Amniotic epithelial cell (primary cell): ENCODE measurements around the gene CTU2.

Experiments used
- DNase-seq: peaks from one replicate; pipeline ENCODE4 v3.0.0-alpha.2; 2010; ENCODE audit warnings: low read depth

CTU2 gene

GRCh38 chr16:88714420-88715302 lies 8.4 kb downstream of the CTU2 start:
- DNase-seq, result no peak

- DNase-seq, result no peak
These were observed 9.2 kb downstream of the CTU2 start for GRCh38 chr16:88715312-88716190.

DNA sequence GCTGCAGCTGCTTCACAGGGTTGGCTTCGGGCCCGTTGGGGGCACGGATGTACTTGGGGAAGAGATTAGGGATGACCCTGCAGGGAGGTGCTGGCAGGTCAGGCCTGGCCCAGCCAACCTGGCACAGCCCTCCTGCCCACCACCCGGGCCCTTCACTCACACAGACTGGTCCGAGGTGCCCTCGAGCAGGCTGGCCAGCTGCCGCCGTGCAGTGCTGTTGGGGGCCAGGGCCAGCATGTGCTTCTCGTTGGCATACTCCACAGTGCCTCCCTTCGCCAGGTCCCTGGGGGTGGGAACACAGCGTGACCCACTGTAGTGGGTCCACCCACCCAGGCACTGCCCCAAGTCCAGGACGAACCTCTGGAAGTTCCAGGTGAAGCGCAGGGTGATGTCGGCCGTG lies 9.9 kb downstream of the CTU2 start:
- DNase-seq, result no peak

GRCh38 chr16:88716601-88717001 lies 10.3 kb downstream of the CTU2 start:
- no peak for DNase-seq

DNA sequence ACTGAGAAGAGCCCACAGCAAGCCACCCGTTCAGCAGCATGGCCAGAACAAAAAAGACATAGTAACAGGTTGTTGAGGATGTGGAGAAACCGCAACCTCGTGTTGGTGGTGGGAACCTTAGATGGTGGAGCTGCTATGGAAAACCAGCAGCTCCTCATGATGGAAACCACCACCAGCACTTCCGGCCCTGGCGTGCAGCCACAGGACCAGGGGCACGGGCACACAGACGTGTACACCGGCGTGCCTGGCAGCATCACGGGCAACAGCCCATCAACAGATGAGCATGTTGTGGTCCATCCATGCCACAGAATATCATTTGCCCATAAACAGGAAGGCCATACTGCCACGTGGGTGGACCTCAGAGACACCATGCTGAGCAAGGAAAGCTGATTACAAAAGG lies 11.9 kb downstream of the CTU2 start:
- DNase-seq, result no peak

DNA sequence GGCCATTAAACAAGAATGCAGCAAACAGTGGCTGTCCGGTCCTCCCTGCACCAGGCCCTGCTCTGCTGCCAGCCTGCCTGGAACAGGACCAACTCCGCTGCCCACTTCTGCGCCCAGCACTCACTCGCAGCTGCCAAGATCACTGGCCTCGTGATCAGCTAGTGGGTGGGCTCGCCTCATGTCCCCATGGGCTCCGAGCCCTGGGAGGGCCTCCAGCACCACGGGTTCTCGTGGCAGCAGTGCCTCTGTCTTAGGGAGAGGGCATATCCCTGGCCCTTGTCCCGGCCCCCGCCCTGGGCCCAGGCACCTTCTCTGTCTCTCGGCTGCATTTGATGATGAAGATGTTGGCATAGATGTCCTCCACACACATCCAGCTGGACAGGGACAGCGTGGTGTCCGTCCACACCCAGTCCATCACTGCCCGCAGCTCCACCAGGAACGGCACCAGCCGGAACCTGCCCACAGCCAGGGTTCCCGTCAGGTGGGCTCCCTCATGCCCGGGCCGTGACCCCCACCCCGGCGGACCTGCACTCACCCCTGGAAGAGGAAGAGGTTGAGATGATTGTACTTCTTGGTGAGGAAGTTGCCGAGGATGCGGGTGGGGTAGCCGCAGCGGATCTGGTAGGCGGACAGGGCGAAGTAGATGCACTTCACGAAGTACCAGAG lies 13.1 kb downstream of the CTU2 start:
- DNase-seq, result no peak

DNA sequence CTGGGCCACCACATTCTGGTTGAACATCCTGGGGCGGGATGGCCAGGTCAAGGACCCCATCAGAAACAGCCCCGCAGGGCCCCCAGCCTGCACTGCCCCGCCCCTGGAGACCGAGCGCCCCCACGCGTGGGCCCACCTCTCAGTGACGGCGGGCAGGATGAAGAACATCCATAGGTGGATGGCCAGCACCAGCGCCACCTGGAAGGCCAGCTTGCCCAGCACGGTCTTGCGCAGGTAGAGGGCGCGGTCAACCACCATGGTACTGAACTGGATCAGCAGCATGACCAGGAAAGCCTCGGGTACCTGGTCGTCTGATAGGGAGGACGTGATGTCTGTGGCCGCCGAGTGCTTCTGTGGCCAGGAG lies 13.6 kb downstream of the CTU2 start:
- DNase-seq, result no peak

- DNase-seq, result no peak
These were observed 14.2 kb downstream of the CTU2 start for GRCh38 chr16:88720396-88720970.

DNA sequence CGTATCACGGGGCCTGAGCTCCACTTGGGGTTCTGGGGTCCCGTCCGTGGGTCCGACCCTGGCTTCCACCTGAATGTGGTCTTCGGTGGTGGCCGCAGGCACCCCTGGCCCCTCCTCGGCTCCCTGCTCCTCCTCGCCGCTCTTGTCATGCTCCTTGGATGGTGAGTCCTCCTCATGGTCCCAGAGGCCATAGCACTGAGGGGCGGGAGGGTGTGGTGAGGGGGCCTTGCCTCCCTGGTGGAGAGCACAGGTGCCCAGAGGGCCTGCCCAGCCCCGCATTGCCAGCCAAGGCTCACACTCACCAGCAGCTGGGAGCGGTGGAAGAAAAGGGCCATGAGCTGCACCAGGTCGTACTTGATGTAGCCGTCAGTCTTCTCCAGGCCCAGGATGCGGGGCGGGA lies 14.9 kb downstream of the CTU2 start:
- DNase-seq, result no peak

DNA sequence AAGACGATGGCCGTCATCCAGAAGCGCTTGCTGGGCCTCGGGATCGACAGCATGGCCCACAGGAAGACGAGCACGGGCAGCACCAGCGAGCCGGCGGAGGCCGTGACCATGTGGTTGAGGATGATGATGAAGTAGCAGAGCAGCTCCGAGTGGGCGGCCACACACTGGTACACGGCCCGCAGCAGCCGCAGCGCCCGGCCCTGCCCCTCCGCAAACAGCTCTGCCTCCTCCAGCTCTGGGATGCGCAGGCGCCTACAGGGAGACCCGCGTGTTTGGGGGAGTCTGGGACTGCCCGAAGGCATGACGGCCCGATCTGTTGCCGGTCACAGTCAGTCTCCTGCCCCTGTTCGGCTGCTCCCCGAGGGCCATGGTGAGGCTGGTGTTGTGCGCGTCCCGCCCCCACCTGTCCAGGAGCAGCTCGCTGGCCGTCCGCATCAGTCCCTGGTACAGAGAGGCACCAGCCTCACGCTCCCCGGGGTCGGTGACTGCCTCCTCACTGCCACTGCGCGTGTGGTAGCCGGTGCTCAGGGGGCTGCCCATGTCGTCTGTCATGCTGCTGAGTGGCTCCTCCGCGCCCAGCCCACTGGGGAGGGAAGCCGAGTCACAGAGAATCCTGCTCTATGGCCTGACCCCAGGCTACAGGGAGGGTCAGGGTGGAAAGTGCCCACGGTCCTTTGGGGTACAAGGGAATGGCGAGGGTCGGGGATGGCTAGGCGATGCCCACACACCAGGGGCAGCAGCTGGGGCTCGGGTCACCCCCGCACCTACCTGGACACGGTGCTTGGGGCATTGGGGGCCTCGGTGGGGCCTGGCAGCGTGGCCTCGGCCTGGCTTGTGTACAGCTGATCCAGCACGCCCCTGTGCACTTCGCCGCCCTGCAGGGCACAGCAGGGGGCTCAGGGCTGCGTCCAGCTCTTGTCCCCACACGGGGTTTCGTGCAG lies 15.8 kb downstream of the CTU2 start:
- DNase-seq, result no peak

DNA sequence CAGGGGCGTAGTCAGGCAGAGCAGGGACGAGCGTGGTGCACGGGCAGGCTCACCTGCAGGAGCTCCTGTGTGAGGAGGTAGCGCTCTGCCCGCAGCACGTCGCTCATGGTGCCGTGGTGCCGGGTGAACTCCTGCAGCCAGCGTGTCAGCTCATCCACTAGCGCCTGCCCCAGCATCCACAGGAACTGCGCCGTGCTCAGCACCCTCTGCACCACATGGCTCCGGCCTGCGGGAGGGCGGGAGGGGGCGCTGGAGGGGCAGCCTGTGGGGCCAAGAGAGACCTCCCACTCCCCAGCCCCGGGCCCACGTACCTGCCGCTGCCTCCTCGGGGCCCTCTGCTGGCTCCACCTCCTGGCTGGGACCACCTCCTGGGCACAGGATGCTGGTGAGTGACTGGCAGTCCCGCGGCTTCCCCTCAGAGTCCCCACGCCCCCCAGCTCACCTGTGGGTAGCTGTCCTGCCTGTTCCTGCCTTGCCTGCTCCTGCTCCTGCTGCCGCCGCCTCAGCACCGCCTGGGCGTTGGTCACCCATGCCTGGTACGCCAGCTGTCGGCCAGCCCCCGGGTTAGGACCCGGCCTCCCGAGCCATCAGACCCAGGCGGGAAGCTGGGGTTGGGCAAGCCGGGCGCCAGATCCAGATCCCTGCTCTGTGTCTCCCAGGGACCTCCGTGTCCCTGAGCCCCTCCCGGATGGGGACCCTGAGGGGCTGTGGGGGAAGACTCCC lies 16.6 kb downstream of the CTU2 start:
- DNase-seq, result no peak

GRCh38 chr16:88723507-88723887 lies 17.2 kb downstream of the CTU2 start:
- no peak for DNase-seq

DNA sequence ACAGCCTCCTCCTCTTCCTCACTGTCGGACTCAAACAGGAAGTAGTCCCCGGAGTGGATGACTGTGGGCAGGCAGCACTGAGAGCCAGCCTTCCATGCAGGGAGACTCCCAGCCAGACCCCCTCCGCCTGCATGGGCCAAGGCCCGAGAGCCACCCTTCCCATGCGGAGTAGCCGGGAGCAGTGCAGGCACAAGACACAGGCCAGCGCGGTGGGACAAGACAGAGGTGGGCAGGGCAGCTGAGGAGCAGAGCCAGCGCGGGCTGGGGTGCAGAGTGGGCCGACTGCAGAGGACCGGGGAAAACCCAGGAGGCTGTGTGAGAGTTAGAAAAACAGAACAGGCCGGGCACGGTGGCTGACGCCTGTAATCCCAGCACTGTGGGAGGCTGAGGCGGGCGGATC lies 17.6 kb downstream of the CTU2 start:
- DNase-seq, result no peak

GRCh38 chr16:88724855-88725555 lies 18.7 kb downstream of the CTU2 start:
- DNase-seq, result no peak

DNA sequence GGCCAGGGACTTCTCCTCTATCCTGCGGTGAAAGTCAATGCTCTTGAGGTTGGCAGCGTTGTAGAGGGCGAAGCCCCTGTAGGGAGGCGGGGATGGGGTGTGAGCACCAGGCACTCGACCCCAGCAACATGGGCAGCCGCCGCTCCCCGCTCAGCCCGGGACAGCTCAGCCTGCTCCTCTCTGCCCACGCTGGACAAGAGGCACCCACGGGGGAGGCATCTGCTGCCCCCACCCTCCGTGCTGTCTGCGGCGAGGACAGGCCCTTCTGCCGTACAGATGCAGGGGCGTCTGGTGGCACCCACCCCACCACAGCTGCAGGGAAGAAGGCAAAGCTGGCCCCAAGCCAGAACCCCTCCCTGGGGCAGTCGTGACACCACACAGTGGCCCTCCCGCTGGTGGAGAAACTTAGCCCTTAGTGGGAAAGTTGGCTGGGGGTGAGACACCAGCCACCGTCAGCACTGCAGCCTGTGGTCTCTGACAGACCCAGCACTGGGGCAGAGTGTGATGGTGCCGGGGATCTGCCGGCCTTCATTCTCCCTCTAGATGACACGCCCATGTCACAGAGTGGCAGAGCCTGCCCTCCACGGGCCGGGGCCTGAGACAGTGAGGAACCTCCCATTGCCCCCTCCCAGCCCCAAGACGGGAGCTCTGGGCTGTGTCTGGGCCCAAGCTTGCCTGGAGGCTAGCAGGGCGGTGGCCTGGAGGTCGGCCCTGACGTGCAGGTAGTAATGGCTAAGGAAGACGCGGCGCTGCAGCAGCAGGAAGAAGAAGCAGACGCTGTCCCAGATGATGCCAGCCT lies 19.5 kb downstream of the CTU2 start:
- no peak for DNase-seq

GRCh38 chr16:88726408-88726749 lies 20.1 kb downstream of the CTU2 start:
- no peak for DNase-seq

- no peak for DNase-seq
These were observed 20.7 kb downstream of the CTU2 start for GRCh38 chr16:88726981-88727380.

DNA sequence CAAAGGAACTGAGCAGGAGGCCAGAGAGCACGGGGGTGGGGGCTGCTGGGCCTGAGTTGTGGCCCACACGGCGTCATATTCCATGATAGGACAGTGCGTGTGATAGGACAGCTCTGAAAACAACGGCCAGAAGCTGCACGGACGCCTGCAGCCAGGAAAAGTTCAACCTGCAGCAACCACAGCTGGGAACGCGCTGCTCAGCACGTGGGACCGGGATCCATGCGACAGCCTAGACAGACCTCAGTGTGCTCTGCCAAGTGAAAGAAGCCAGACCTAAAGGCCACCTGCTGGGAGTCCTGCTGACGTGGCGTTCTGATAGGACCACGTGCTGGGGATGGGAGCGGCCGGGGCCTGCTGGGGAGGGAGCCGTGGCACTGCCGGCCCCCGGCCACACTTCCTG lies 21.6 kb downstream of the CTU2 start:
- DNase-seq, result no peak
